HUES64 (cell line): ENCODE results near the gene ZNF692.

Experiments
- H3K27ac ChIP-seq: 2 replicates; pipeline ENCODE4 v1.7.0; 2013; ENCODE audit warnings: low read depth, low read length, inconsistent platforms
- H3K27me3 ChIP-seq: 2 replicates; pipeline ENCODE4 v1.6.1; 2013; ENCODE audit warnings: mild to moderate bottlenecking, low read length; ENCODE audit not compliant: insufficient read depth
- H3K36me3 ChIP-seq: 2 replicates; pipeline ENCODE4 v1.6.1; 2013; ENCODE audit warnings: mild to moderate bottlenecking, low read length; ENCODE audit not compliant: insufficient read depth
- H3K4me1 ChIP-seq: 2 replicates; pipeline ENCODE4 v1.6.1; 2013; ENCODE audit warnings: mild to moderate bottlenecking, low read length, moderate library complexity; ENCODE audit not compliant: insufficient read depth
- H3K4me3 ChIP-seq: 2 replicates; pipeline ENCODE4 v1.5.1; 2013; ENCODE audit warnings: mild to moderate bottlenecking, low read length, moderate library complexity
- H3K9ac ChIP-seq: 2 replicates; pipeline ENCODE4 v1.6.1; 2013; ENCODE audit warnings: mild to moderate bottlenecking, low read depth, low read length
- H3K9me3 ChIP-seq: 2 replicates; pipeline ENCODE4 v1.6.1; 2013; ENCODE audit warnings: low read depth, low read length; ENCODE audit not compliant: insufficient read depth
- WGBS: fragments of 150-250, 120-280 bp; methylation state at CpG from one replicate; pipeline ENCODE4 v1.1.7; 2013; ENCODE audit warnings: missing lambda C conversion rate; 5-methylcytosine and 5-hydroxymethylcytosine counted together

Gene ZNF692

DNA sequence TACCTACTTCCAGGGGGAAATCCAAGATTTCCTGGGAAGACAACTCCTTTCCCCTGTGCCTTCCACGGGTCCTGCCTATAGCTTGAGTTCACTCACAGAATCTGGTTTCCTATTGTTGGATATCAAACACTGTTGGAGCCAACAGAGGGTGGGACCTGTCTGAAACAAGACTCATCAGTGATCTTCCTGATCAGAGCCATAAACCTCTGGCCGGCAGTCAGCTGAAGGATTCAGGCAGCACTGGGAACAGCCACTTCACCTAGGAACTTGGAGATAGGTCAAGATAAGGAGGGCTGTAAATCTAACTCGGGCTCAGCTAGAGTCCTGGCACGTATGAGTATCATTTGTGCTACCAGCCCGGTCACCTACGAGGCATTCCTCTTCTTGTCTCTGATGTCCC, 56.4 kb downstream of the ZNF692 start:
- Histone ChIP-seq H3K4me1 (no peaks in the 10 kb centered on the region), H3K27ac (no peak overlapping the region), H3K4me3 (no peak overlapping the region), H3K9me3 (peaks cover 63% of the 10 kb centered on the region), H3K27me3 (no peaks in the 10 kb centered on the region), H3K36me3 (no peaks in the 10 kb centered on the region), H3K9ac (no peak overlapping the region)
- WGBS = 77% methylated on average over 6 of the region's 6 CpGs

DNA sequence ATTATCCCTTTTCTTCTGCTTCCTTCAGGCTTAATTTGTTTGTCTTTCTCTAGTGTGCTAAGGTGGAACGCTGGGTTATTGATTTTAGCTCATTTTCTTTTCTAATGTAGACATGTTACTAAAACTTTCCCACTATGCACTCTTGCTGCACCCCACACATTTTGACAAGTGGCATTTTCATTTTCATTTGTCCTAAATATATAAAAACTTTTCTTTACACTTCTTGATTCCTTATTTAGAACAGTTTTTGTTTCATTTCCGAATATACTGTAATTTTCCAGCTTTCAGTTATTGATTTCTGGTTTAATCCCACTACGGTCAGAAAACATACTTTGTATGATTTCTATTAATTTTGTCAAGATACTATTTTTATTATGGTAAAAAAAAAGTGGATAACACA, 58.4 kb downstream of the ZNF692 start:
- no peak overlapping the region for H3K4me3 ChIP-seq
- no peak overlapping the region for H3K27ac ChIP-seq
- H3K36me3 ChIP-seq = no peaks in the 10 kb centered on the region
- H3K4me1 ChIP-seq = no peaks in the 10 kb centered on the region
- peaks cover 76% of the 10 kb centered on the region for H3K9me3 ChIP-seq
- H3K9ac ChIP-seq = no peak overlapping the region
- H3K27me3 ChIP-seq = no peaks in the 10 kb centered on the region
- WGBS = no CpG with 5 or more reads among the region's 3 CpGs
